ENCODE data around the gene LRCH4.

Gene LRCH4

GRCh38 chr7:100600730-100601038 lies 14.8 kb upstream of the LRCH4 start:
- TF ChIP-seq CEBPB (IDR thresholded peaks at IDR 0.05), result no peak
- no peak for TF ChIP-seq EGR1 (IDR thresholded peaks at IDR 0.05)
- no peak for TF ChIP-seq TEAD4 (IDR thresholded peaks at IDR 0.05)
- no peak for TF ChIP-seq MAX (IDR thresholded peaks at IDR 0.05)
- TF ChIP-seq REST (IDR thresholded peaks at IDR 0.05; ENCODE audit: low read depth), result no peak
- no peak for TF ChIP-seq FOXM1 (IDR thresholded peaks at IDR 0.05; ENCODE audit: borderline replicate concordance, low read depth)
- TF ChIP-seq USF1 (IDR thresholded peaks at IDR 0.05), result no peak

- TF ChIP-seq EP300 (IDR thresholded peaks at IDR 0.05; ENCODE audit: borderline replicate concordance) (no peak), CREB1 (IDR thresholded peaks at IDR 0.05; ENCODE audit: low read depth) (no peak), REST (IDR thresholded peaks at IDR 0.05; ENCODE audit: low read depth) (no peak), TCF12 (IDR thresholded peaks at IDR 0.05; ENCODE audit: low read depth) (no peak), RAD21 (IDR thresholded peaks at IDR 0.05; ENCODE audit: low read depth) (no peak), FOXM1 (IDR thresholded peaks at IDR 0.05; ENCODE audit: borderline replicate concordance, low read depth) (no peak), CEBPB (IDR thresholded peaks at IDR 0.05) (no peak), MAX (IDR thresholded peaks at IDR 0.05) (no peak), YY1 (IDR thresholded peaks at IDR 0.05; ENCODE audit: low read depth) (no peak), USF1 (IDR thresholded peaks at IDR 0.05) (no peak), ZBTB7A (IDR thresholded peaks at IDR 0.05; ENCODE audit: low read depth) (no peak), TEAD4 (IDR thresholded peaks at IDR 0.05) (no peak), TAF1 (IDR thresholded peaks at IDR 0.05; ENCODE audit: low read depth) (no peak), NFIC (IDR thresholded peaks at IDR 0.05) (no peak), EGR1 (IDR thresholded peaks at IDR 0.05) (no peak)
Observed at GRCh38 chr7:100599911-100600729, 14.2 kb upstream of the LRCH4 start.

GRCh38 chr7:100598425-100598824 lies 12.5 kb upstream of the LRCH4 start:
- no peak for TF ChIP-seq ZBTB7A (IDR thresholded peaks at IDR 0.05; ENCODE audit: low read depth)

GRCh38 chr7:100595188-100595587 lies 9.3 kb upstream of the LRCH4 start:
- TF ChIP-seq FOXM1 (IDR thresholded peaks at IDR 0.05; ENCODE audit: borderline replicate concordance, low read depth) (no peak), TAF1 (IDR thresholded peaks at IDR 0.05; ENCODE audit: low read depth) (no peak), TCF12 (IDR thresholded peaks at IDR 0.05; ENCODE audit: low read depth) (no peak), EP300 (IDR thresholded peaks at IDR 0.05; ENCODE audit: borderline replicate concordance) (no peak), EGR1 (IDR thresholded peaks at IDR 0.05) (no peak), REST (IDR thresholded peaks at IDR 0.05; ENCODE audit: low read depth) (no peak), CREB1 (IDR thresholded peaks at IDR 0.05; ENCODE audit: low read depth) (no peak), NFIC (IDR thresholded peaks at IDR 0.05) (no peak), TEAD4 (IDR thresholded peaks at IDR 0.05) (no peak), USF1 (IDR thresholded peaks at IDR 0.05) (no peak), YY1 (IDR thresholded peaks at IDR 0.05; ENCODE audit: low read depth) (no peak), MAX (IDR thresholded peaks at IDR 0.05) (no peak), RAD21 (IDR thresholded peaks at IDR 0.05; ENCODE audit: low read depth) (no peak), ZBTB7A (IDR thresholded peaks at IDR 0.05; ENCODE audit: low read depth) (no peak), CEBPB (IDR thresholded peaks at IDR 0.05) (no peak)
